Endothelial cell of umbilical vein (primary cell): Measurements from ENCODE around the gene KIF19. TPM values are rescaled to one million over a fixed set of nuclear protein-coding genes. Genes with fewer than 3 reads are reported as not detected.

ENCODE experiments used
- BruUV-seq: library from RNA; stranded (reverse); fragments of 400-500 nt; replicated peaks from 2 replicates; lab custom pipeline; 2021; lab: Mats Ljungman, UMichigan
- CTCF ChIA-PET: fragments of 300-600, 350-600 bp; sonication (Branson Sonifier 250); formaldehyde crosslinking; loops from one replicate; lab custom pipeline; 2021; ENCODE audit warnings: antibody characterized with exemption, inconsistent platforms; lab: Charles Lee
- POLR2A ChIA-PET: fragments of 300-600, 350-600 bp; sonication (Branson Sonifier 250); formaldehyde crosslinking; loops from one replicate; lab custom pipeline; 2021; ENCODE audit warnings: antibody characterized with exemption, inconsistent platforms; lab: Charles Lee
- DNase-seq: peaks from one replicate; pipeline ENCODE4 v3.0.0-alpha.2; 2011; ENCODE audit warnings: low read depth, low spot score
- FAIRE-seq: peaks from 2 replicates; lab custom pipeline; 2011; peaks lifted over from hg19 to GRCh38; lab: Jason Lieb, UNC
- H2AFZ ChIP-seq: 2 replicates; pipeline ENCODE4 v1.6.0; 2012; ENCODE audit warnings: low read depth, low read length, control low read depth, inconsistent platforms
- H3K27ac ChIP-seq: 2 replicates; pipeline ENCODE4 v1.5.1; 2011; ENCODE audit warnings: low read depth, mild to moderate bottlenecking, control low read depth, low read length, moderate library complexity; ENCODE audit not compliant: insufficient read depth
- H3K27me3 ChIP-seq, 2 experiments: 2 replicates each; pipeline versions ENCODE4 v1.6.0 to v1.6.1; 2011; ENCODE audit warnings: low read length in 2 of 2, mixed read lengths in 1 of 2; ENCODE audit not compliant: control insufficient read depth in 2 of 2, insufficient read depth in 2 of 2
- H3K36me3 ChIP-seq, 2 experiments: 2 replicates in 1 of 2; 3 replicates in 1 of 2; pipeline ENCODE4 v1.5.1; 2011; ENCODE audit warnings: low read length in 2 of 2, mild to moderate bottlenecking in 1 of 2, moderate library complexity in 1 of 2; ENCODE audit not compliant: control insufficient read depth in 2 of 2, insufficient read depth in 2 of 2; ENCODE audit errors: extremely low read depth in 1 of 2
- H3K4me1 ChIP-seq: 3 replicates; pipeline ENCODE4 v1.5.1; 2011; ENCODE audit warnings: mild to moderate bottlenecking, low read length; ENCODE audit not compliant: control insufficient read depth, insufficient read depth; ENCODE audit errors: extremely low read depth
- H3K4me2 ChIP-seq: 2 replicates; pipeline ENCODE4 v1.6.1; 2011; ENCODE audit warnings: low read length, control low read depth, mixed read lengths; ENCODE audit not compliant: insufficient read depth
- H3K4me3 ChIP-seq, 3 experiments: fragments of 200-600 bp in 1 of 3; sonication (generic), shearing (Covaris generic) in 1 of 3; replicated peaks in 1 of 3; 2 replicates each; pipeline ENCODE4 v1.5.1; 2011 to 2016; ENCODE audit warnings: control low read depth in 3 of 3, low read length in 3 of 3, mild to moderate bottlenecking in 2 of 3, inconsistent platforms in 1 of 3, low read depth in 1 of 3, moderate library complexity in 1 of 3; ENCODE audit not compliant: insufficient read depth in 1 of 3
- H3K79me2 ChIP-seq: 2 replicates; pipeline ENCODE4 v1.6.0; 2012; ENCODE audit warnings: low read length, inconsistent platforms; ENCODE audit not compliant: control insufficient read depth, insufficient read depth
- H3K9ac ChIP-seq: replicated peaks from 2 replicates; pipeline ENCODE3; 2011; ENCODE audit warnings: low read length, control low read depth; ENCODE audit not compliant: insufficient read depth; ENCODE audit errors: extremely low read depth
- H3K9me1 ChIP-seq: replicated peaks from 3 replicates; pipeline ENCODE4 v1.6.0; 2011; ENCODE audit warnings: mild to moderate bottlenecking, low read length; ENCODE audit not compliant: control insufficient read depth, insufficient read depth; ENCODE audit errors: extremely low read depth
- H3K9me3 ChIP-seq: replicated peaks from 2 replicates; pipeline ENCODE4 v1.5.1; 2012; ENCODE audit warnings: low read length, inconsistent platforms; ENCODE audit not compliant: control insufficient read depth, insufficient read depth
- H4K20me1 ChIP-seq: replicated peaks from 2 replicates; pipeline ENCODE3; 2011; ENCODE audit warnings: mild to moderate bottlenecking, low read length; ENCODE audit not compliant: control insufficient read depth, insufficient read depth; ENCODE audit errors: extremely low read depth
- FOS ChIP-seq: IDR thresholded peaks from 2 replicates; pipeline ENCODE4 v1.6.1; 2011; ENCODE audit warnings: mild to moderate bottlenecking, low read length, moderate library complexity, borderline replicate concordance; ENCODE audit not compliant: insufficient read depth
- GATA2 ChIP-seq: IDR thresholded peaks from 2 replicates; pipeline ENCODE4 v1.7.0; 2011; ENCODE audit warnings: low read depth, mild to moderate bottlenecking, moderate library complexity, mixed read lengths, low read length; ENCODE audit not compliant: insufficient read length, insufficient read depth
- MYC ChIP-seq: IDR thresholded peaks from one replicate; pipeline ENCODE4 v1.6.1; 2011; ENCODE audit warnings: mild to moderate bottlenecking, low read depth, low read length
- POLR2A ChIP-seq: IDR thresholded peaks from 2 replicates; pipeline ENCODE4 v1.6.1; 2012; ENCODE audit warnings: low read depth, mild to moderate bottlenecking, control low read depth, low read length
- POLR2AphosphoS5 ChIP-seq: IDR thresholded peaks from 2 replicates; pipeline ENCODE4 v1.6.1; 2012; ENCODE audit warnings: low read depth, mild to moderate bottlenecking, control low read depth, low read length, moderate library complexity; ENCODE audit not compliant: insufficient read depth
- dilution Hi-C: fragments of 300-500 bp; cut with MboI; formaldehyde crosslinking; loops from one replicate; pipeline ENCODE4 v1.15.0; 2019; ENCODE audit warnings: low sequenced_read_pairs; ENCODE audit not compliant: extremely low pct_ligation_motif_present
- intact Hi-C: fragments of 100-400 bp; cut with micrococcal nuclease; formaldehyde crosslinking; loops from one replicate; pipeline ENCODE4 v1.10.0; 2022
- polyA plus RNA-seq, 4 experiments: library from polyadenylated mRNA; depleted of rRNA in 3 of 4; stranded (reverse) in 3 of 4; unstranded in 1 of 4; fragments of >200 nt; gene quantifications; 2 replicates each; pipeline versions ENCODE4 v1.2.1 to v1.2.3, GENCODE V29; 2011 to 2012; ENCODE audit warnings: missing spikeins in 1 of 4
- total RNA-seq: library from RNA; stranded (reverse); gene quantifications from 2 replicates; pipeline ENCODE4 v1.2.3, GENCODE V29; 2021
- TF ChIP-seq, protein P1 (sequence below): IDR thresholded peaks from 2 replicates; pipeline ENCODE4 v1.6.1; 2011; ENCODE audit not compliant: insufficient read depth, insufficient read length
- TF ChIP-seq, protein P2 (sequence below), 2 donors: IDR thresholded peaks; 1 replicate in 1 of 2; 2 replicates in 1 of 2; pipeline ENCODE4 v1.5.1; 2011; ENCODE audit warnings: low read length in 2 of 2, mild to moderate bottlenecking in 2 of 2, moderate library complexity in 2 of 2, control low read depth in 1 of 2, inconsistent platforms in 1 of 2, low read depth in 1 of 2; ENCODE audit not compliant: insufficient read depth in 1 of 2; ENCODE audit errors: extremely low read depth in 1 of 2

KIF19 gene
- total and polyA plus RNA-seq, 2 donors (not counting 3 experiments of a cell fraction or from before 2014, with no cell fraction given) = 0.10 to 0.84 TPM

DNA sequence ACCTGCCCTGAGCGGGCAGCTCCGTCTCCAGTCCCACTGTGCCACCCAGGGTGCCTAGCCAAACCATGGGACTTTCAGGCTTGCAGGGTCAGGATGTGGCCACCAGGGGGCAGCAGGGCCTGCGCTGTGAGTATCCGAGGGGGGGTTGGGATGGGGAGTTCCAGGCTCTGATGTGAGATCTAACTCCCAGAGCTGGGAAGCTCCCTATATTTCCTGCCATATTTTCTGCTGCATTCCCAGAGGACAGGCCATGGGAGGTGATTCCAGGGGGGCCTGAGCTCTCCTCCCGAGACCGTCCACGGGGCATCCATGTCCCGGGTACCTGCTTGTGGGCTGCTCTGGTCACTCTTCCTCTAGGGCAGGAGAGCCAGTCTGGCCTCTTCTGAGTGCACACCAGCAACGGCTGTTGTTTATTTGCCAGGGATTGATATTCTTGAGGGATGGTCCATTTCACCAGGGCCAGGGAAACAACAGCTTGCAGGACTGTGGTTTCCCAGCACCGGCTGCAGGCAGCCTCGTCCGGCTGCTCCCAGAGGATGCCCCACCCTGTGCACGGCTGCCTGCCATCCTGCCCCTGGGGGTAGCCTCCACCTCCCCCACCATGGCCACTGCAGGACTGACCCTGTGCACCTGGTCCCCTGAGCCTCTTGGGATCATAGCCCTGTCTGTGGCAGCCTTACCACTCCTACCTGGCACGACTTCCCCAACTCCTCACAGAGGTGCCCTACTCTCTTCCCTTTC, 42.5 kb downstream of the KIF19 start:
- intact Hi-C loops (loop anchor here (1.0 to 5.0 kb wide), 4 partner anchors 89 to 234 kb away; partner anchors contain the start of gene TTYH2), dilution Hi-C loops (no loop called here)
- H3K4me2 ChIP-seq = no peak overlapping the region
- no peak overlapping the region for H3K27ac ChIP-seq
- no peak overlapping the region for H2AFZ ChIP-seq
- TF ChIP-seq POLR2A (no peak), POLR2AphosphoS5 (no peak), FOS (no peak), GATA2 (no peak), MYC (no peak)
- TF ChIP-seq, protein P1, sequence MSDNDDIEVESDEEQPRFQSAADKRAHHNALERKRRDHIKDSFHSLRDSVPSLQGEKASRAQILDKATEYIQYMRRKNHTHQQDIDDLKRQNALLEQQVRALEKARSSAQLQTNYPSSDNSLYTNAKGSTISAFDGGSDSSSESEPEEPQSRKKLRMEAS = no peak
- TF ChIP-seq, protein P2, sequence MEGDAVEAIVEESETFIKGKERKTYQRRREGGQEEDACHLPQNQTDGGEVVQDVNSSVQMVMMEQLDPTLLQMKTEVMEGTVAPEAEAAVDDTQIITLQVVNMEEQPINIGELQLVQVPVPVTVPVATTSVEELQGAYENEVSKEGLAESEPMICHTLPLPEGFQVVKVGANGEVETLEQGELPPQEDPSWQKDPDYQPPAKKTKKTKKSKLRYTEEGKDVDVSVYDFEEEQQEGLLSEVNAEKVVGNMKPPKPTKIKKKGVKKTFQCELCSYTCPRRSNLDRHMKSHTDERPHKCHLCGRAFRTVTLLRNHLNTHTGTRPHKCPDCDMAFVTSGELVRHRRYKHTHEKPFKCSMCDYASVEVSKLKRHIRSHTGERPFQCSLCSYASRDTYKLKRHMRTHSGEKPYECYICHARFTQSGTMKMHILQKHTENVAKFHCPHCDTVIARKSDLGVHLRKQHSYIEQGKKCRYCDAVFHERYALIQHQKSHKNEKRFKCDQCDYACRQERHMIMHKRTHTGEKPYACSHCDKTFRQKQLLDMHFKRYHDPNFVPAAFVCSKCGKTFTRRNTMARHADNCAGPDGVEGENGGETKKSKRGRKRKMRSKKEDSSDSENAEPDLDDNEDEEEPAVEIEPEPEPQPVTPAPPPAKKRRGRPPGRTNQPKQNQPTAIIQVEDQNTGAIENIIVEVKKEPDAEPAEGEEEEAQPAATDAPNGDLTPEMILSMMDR (IDR thresholded peaks at IDR 0.05; ENCODE audit: extremely low read depth in 1 of 2, insufficient read depth in 1 of 2, low read depth in 1 of 2, low read length in 2 of 2) = peak; percentile 74 to 96
- H3K4me3 ChIP-seq = no peak overlapping the region
- no peaks in the 10 kb centered on the region for H3K27me3 ChIP-seq
- no peaks in the 10 kb centered on the region for H3K36me3 ChIP-seq
- H3K9me3 ChIP-seq = no peaks in the 10 kb centered on the region
- CTCF ChIA-PET = interaction anchor here (0.5 to 4.9 kb wide), 36 partner anchors 8 to 880 kb away, joined by 3 to 64 read pairs (median 4); partner anchors contain the start of gene TTYH2
- no peaks in the 10 kb centered on the region for H3K79me2 ChIP-seq
- BruUV-seq = no TSS peak
- H3K4me1 ChIP-seq = no peaks in the 10 kb centered on the region
- H3K9me1 ChIP-seq = no peaks in the 10 kb centered on the region
- FAIRE-seq = peak; percentile 73
- H3K9ac ChIP-seq = no peak overlapping the region
- peak; percentile 44 for DNase-seq
- no peaks in the 10 kb centered on the region for H4K20me1 ChIP-seq
- POLR2A ChIA-PET = no interaction called here
